GM23338 (cell line): ENCODE data around the gene PHKG1. TPM values are rescaled to one million over a fixed set of nuclear protein-coding genes. Genes with fewer than 3 reads are reported as not detected.

ENCODE experiments used
- ATAC-seq: fragments of 200-7000 bp; cut with Tn5 transposase; 3 replicates; pipeline ENCODE4 v1.9.1; 2020
- DNase-seq: peaks from one replicate; pipeline ENCODE4 v3.0.0-alpha.2; 2015; ENCODE audit warnings: low spot score
- H2AFZ ChIP-seq: fragments of 200-600 bp; sonication (generic); 2 replicates; pipeline ENCODE4 v1.8.0; 2016; ENCODE audit warnings: antibody characterized with exemption, mild to moderate bottlenecking, moderate library complexity
- H3F3A ChIP-seq: fragments of 200-600 bp; sonication (generic); replicated peaks from 2 replicates; pipeline ENCODE4 v1.8.0; 2017; ENCODE audit warnings: antibody characterized with exemption, mixed run types, low read depth
- H3K27ac ChIP-seq: fragments of 200-600 bp; sonication (generic); 2 replicates; pipeline ENCODE4 v1.6.1; 2016; ENCODE audit warnings: low read depth
- H3K27me3 ChIP-seq: fragments of 200-600 bp; sonication (generic); 2 replicates; pipeline ENCODE4 v1.8.0; 2016; ENCODE audit warnings: mild to moderate bottlenecking, mixed run types, moderate library complexity; ENCODE audit not compliant: insufficient read depth
- H3K36me3 ChIP-seq: fragments of 200-600 bp; sonication (generic); 2 replicates; pipeline ENCODE4 v1.8.0; 2016; ENCODE audit warnings: mild to moderate bottlenecking; ENCODE audit not compliant: insufficient read depth
- H3K4me1 ChIP-seq: fragments of 200-600 bp; sonication (generic); 2 replicates; pipeline ENCODE4 v1.8.0; 2016; ENCODE audit warnings: mild to moderate bottlenecking, moderate library complexity; ENCODE audit not compliant: insufficient read depth
- H3K4me2 ChIP-seq: fragments of 200-600 bp; sonication (generic); 2 replicates; pipeline ENCODE4 v1.7.1; 2017; ENCODE audit warnings: mixed run types
- H3K4me3 ChIP-seq: fragments of 200-600 bp; sonication (generic); 2 replicates; pipeline ENCODE4 v1.6.1; 2016; ENCODE audit warnings: mixed run types
- H3K79me2 ChIP-seq: fragments of 200-600 bp; sonication (generic); replicated peaks from 2 replicates; pipeline ENCODE4 v1.8.0; 2017; ENCODE audit warnings: mild to moderate bottlenecking; ENCODE audit not compliant: insufficient read depth
- H3K9me2 ChIP-seq: fragments of 200-600 bp; sonication (generic); 2 replicates; pipeline ENCODE4 v1.8.0; 2017; ENCODE audit not compliant: insufficient read depth
- H4K20me1 ChIP-seq: fragments of 200-600 bp; sonication (generic); replicated peaks from 2 replicates; pipeline ENCODE4 v1.8.0; 2017; ENCODE audit warnings: mild to moderate bottlenecking; ENCODE audit not compliant: insufficient read depth
- H3K27ac Mint-ChIP-seq: 2 replicates; pipeline ENCODE4 v1.8.0; 2020; ENCODE audit warnings: inconsistent platforms, mild to moderate bottlenecking, moderate library complexity, mixed read lengths
- H3K27me3 Mint-ChIP-seq: 3 replicates; pipeline ENCODE4 v1.8.0; 2022; ENCODE audit warnings: low read depth, mild to moderate bottlenecking, moderate library complexity, mixed read lengths, inconsistent platforms; ENCODE audit not compliant: insufficient read depth, poor library complexity
- H3K36me3 Mint-ChIP-seq: 3 replicates; pipeline ENCODE4 v1.8.0; 2021; ENCODE audit warnings: low read depth, mild to moderate bottlenecking, inconsistent platforms, moderate library complexity, mixed read lengths
- H3K4me1 Mint-ChIP-seq: 3 replicates; pipeline ENCODE4 v1.8.0; 2020; ENCODE audit warnings: mild to moderate bottlenecking, inconsistent platforms, mixed read lengths
- H3K4me3 Mint-ChIP-seq: 3 replicates; pipeline ENCODE4 v1.8.0; 2021; ENCODE audit warnings: moderate library complexity, mild to moderate bottlenecking, inconsistent platforms, mixed read lengths
- H3K9me3 Mint-ChIP-seq: 3 replicates; pipeline ENCODE4 v1.8.0; 2020; ENCODE audit warnings: moderate library complexity, mild to moderate bottlenecking, inconsistent platforms, mixed read lengths
- EZH2phosphoT487 ChIP-seq: fragments of 200-600 bp; sonication (generic); IDR thresholded peaks from one replicate; pipeline ENCODE4 v1.8.1; 2018; ENCODE audit warnings: antibody characterized with exemption; ENCODE audit not compliant: unreplicated experiment
- STAT1 ChIP-seq: IDR thresholded peaks from one replicate; pipeline ENCODE4 v1.6.1; 2016; ENCODE audit warnings: antibody characterized with exemption; ENCODE audit not compliant: unreplicated experiment
- ZNF114 ChIP-seq: fragments of 250-450 bp; sonication (Bioruptor Pico); IDR thresholded peaks from 2 replicates; pipeline ENCODE4 v1.5.0; 2020; ENCODE audit warnings: mild to moderate bottlenecking, moderate library complexity
- polyA plus RNA-seq: library from polyadenylated mRNA; unstranded; fragments of >200 nt; fragmentation: Nextera tagmentation; extraction: Ambion mirVana; gene quantifications from 2 replicates; pipeline ENCODE4 v1.2.1, GENCODE V29; 2016
- total RNA-seq: library from RNA; depleted of rRNA; stranded (reverse); fragments of >200 nt; shearing (Covaris generic); gene quantifications from 2 replicates; pipeline ENCODE4 v1.2.3, GENCODE V29; 2014
- TF ChIP-seq, protein P1 (sequence below): IDR thresholded peaks from one replicate; pipeline ENCODE4 v1.6.1; 2018; ENCODE audit warnings: antibody characterized with exemption; ENCODE audit not compliant: unreplicated experiment
- TF ChIP-seq, protein P2 (sequence below): fragments of 250-450 bp; sonication (Bioruptor Pico); IDR thresholded peaks from 2 replicates; pipeline ENCODE4 v1.5.0; 2020; ENCODE audit warnings: mild to moderate bottlenecking, moderate library complexity
- TF ChIP-seq, protein P3 (sequence below), 2 experiments: fragments of 200-600 bp in 1 of 2; sonication (generic) in 1 of 2; conservative IDR thresholded peaks; 2 replicates each; pipeline versions ENCODE4 v1.5.1 to v1.6.1; 2016 to 2017; ENCODE audit warnings: antibody characterized with exemption in 2 of 2, low read depth in 2 of 2, mild to moderate bottlenecking in 2 of 2, moderate library complexity in 1 of 2

The PHKG1 gene
- total and polyA plus RNA-seq, 2 experiments from 2014 or later = not detected

DNA sequence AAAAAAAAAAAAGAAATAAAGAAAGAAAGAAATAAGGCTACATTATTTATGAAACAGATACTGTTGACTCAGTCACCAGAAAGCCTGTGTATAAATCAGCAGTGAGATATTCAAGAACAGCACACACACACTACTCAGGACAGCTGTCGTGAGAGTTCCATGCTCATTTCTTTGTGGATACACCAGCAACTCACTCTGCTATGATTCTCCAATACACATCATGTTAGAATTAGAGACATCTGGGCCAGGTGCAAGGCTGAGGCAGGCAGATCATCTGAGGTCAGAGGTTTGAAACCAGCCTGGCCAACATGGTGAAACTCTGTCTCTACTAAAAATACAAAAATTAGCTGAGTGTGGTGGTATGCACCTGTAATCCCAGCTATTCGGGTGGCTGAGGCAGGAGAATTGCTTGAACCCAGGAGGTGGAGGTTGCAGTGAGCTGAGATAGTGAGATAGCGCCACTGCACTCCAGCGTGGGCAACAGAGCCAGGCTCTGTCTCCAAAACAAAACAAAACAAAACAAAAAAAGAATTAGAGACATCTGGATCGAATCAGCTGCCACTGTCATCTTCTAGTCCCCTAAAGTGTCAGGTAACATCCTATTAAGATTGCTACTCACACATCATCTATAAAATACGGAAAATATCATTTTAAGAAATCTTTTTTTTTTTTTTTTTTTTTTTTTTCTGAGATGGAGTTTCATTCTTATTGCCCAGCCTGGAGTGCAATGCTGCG lies 34.7 kb upstream of the PHKG1 start (continued):
- TF ChIP-seq, protein P1, sequence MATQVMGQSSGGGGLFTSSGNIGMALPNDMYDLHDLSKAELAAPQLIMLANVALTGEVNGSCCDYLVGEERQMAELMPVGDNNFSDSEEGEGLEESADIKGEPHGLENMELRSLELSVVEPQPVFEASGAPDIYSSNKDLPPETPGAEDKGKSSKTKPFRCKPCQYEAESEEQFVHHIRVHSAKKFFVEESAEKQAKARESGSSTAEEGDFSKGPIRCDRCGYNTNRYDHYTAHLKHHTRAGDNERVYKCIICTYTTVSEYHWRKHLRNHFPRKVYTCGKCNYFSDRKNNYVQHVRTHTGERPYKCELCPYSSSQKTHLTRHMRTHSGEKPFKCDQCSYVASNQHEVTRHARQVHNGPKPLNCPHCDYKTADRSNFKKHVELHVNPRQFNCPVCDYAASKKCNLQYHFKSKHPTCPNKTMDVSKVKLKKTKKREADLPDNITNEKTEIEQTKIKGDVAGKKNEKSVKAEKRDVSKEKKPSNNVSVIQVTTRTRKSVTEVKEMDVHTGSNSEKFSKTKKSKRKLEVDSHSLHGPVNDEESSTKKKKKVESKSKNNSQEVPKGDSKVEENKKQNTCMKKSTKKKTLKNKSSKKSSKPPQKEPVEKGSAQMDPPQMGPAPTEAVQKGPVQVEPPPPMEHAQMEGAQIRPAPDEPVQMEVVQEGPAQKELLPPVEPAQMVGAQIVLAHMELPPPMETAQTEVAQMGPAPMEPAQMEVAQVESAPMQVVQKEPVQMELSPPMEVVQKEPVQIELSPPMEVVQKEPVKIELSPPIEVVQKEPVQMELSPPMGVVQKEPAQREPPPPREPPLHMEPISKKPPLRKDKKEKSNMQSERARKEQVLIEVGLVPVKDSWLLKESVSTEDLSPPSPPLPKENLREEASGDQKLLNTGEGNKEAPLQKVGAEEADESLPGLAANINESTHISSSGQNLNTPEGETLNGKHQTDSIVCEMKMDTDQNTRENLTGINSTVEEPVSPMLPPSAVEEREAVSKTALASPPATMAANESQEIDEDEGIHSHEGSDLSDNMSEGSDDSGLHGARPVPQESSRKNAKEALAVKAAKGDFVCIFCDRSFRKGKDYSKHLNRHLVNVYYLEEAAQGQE = no peak
- TF ChIP-seq, protein P2, sequence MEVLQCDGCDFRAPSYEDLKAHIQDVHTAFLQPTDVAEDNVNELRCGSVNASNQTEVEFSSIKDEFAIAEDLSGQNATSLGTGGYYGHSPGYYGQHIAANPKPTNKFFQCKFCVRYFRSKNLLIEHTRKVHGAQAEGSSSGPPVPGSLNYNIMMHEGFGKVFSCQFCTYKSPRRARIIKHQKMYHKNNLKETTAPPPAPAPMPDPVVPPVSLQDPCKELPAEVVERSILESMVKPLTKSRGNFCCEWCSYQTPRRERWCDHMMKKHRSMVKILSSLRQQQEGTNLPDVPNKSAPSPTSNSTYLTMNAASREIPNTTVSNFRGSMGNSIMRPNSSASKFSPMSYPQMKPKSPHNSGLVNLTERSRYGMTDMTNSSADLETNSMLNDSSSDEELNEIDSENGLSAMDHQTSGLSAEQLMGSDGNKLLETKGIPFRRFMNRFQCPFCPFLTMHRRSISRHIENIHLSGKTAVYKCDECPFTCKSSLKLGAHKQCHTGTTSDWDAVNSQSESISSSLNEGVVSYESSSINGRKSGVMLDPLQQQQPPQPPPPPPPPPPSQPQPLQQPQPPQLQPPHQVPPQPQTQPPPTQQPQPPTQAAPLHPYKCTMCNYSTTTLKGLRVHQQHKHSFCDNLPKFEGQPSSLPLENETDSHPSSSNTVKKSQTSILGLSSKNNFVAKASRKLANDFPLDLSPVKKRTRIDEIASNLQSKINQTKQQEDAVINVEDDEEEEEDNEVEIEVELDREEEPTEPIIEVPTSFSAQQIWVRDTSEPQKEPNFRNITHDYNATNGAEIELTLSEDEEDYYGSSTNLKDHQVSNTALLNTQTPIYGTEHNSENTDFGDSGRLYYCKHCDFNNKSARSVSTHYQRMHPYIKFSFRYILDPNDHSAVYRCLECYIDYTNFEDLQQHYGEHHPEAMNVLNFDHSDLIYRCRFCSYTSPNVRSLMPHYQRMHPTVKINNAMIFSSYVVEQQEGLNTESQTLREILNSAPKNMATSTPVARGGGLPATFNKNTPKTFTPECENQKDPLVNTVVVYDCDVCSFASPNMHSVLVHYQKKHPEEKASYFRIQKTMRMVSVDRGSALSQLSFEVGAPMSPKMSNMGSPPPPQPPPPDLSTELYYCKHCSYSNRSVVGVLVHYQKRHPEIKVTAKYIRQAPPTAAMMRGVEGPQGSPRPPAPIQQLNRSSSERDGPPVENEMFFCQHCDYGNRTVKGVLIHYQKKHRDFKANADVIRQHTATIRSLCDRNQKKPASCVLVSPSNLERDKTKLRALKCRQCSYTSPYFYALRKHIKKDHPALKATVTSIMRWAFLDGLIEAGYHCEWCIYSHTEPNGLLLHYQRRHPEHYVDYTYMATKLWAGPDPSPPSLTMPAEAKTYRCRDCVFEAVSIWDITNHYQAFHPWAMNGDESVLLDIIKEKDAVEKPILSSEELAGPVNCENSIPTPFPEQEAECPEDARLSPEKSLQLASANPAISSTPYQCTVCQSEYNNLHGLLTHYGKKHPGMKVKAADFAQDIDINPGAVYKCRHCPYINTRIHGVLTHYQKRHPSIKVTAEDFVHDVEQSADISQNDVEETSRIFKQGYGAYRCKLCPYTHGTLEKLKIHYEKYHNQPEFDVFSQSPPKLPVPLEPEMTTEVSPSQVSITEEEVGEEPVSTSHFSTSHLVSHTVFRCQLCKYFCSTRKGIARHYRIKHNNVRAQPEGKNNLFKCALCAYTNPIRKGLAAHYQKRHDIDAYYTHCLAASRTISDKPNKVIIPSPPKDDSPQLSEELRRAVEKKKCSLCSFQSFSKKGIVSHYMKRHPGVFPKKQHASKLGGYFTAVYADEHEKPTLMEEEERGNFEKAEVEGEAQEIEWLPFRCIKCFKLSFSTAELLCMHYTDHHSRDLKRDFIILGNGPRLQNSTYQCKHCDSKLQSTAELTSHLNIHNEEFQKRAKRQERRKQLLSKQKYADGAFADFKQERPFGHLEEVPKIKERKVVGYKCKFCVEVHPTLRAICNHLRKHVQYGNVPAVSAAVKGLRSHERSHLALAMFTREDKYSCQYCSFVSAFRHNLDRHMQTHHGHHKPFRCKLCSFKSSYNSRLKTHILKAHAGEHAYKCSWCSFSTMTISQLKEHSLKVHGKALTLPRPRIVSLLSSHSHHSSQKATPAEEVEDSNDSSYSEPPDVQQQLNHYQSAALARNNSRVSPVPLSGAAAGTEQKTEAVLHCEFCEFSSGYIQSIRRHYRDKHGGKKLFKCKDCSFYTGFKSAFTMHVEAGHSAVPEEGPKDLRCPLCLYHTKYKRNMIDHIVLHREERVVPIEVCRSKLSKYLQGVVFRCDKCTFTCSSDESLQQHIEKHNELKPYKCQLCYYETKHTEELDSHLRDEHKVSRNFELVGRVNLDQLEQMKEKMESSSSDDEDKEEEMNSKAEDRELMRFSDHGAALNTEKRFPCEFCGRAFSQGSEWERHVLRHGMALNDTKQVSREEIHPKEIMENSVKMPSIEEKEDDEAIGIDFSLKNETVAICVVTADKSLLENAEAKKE (CRISPR knock-in tag) = no peak
- TF ChIP-seq EZH2phosphoT487 = no peak
- no peak for TF ChIP-seq STAT1
- no peak for TF ChIP-seq ZNF114 (CRISPR knock-in tag)

DNA sequence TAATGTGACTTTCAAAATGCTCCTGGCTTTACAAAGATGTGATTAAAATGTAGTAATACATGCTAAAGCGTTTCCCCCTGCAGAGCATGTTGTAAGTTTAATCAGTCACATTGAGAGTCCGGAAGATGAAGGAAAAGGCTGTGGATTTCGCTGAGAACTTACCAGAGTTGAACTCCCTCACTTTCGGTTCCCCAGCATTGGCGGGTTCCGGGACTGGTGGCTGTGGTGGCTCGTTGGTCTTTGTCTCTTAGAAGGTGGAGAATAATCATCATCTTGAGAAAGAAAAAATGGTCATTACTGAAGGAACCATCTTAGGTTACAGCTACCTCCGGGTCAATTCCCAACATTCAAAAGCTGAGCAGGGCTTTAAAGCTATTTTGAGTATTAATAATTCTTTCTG lies 33.1 kb upstream of the PHKG1 start:
- Histone ChIP-seq H4K20me1 (no peaks in the 10 kb centered on the region), H3K4me3 (no peak overlapping the region), H3K27ac (no peak overlapping the region), H3K36me3 (no peaks in the 10 kb centered on the region), H2AFZ (no peak overlapping the region), H3K4me1 (no peaks in the 10 kb centered on the region), H3K4me2 (no peak overlapping the region), H3K79me2 (no peaks in the 10 kb centered on the region), H3K9me2 (no peaks in the 10 kb centered on the region), H3K27me3 (no peaks in the 10 kb centered on the region), H3F3A (no peaks in the 10 kb centered on the region)
- Mint-ChIP-seq H3K27me3 (peaks cover 7% of the 10 kb centered on the region), H3K4me1 (no peaks in the 10 kb centered on the region), H3K9me3 (peaks cover 96% of the 10 kb centered on the region), H3K36me3 (peaks cover 20% of the 10 kb centered on the region), H3K27ac (no peak overlapping the region), H3K4me3 (no peak overlapping the region)
- ATAC-seq = no peak
- no peak for DNase-seq
- TF ChIP-seq, protein P3, sequence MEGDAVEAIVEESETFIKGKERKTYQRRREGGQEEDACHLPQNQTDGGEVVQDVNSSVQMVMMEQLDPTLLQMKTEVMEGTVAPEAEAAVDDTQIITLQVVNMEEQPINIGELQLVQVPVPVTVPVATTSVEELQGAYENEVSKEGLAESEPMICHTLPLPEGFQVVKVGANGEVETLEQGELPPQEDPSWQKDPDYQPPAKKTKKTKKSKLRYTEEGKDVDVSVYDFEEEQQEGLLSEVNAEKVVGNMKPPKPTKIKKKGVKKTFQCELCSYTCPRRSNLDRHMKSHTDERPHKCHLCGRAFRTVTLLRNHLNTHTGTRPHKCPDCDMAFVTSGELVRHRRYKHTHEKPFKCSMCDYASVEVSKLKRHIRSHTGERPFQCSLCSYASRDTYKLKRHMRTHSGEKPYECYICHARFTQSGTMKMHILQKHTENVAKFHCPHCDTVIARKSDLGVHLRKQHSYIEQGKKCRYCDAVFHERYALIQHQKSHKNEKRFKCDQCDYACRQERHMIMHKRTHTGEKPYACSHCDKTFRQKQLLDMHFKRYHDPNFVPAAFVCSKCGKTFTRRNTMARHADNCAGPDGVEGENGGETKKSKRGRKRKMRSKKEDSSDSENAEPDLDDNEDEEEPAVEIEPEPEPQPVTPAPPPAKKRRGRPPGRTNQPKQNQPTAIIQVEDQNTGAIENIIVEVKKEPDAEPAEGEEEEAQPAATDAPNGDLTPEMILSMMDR (conservative IDR thresholded peaks at IDR 0.05; ENCODE audit: low read depth in 2 of 2) = no peak
